ENCODE measurements around the gene ANKFN1.

Gene ANKFN1

DNA sequence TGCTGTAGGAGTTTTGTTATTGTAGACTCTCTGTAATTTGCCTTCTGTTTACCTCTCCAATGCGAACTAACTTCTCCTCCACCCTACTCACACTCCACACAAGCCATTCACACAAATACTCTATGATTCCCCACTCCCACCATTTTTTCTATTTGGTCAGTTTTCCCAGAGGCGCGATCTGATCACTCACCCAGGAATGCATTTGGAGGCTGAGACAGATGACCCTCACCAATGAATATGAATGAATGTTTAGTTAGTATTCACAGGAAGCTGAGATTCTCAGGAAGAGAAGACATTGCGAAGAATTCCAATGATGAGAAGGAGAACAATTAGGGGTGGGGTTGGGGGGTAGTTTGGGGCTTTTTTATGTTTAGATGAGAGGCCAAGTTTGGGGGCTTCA lies 10.5 kb upstream of the ANKFN1 start:
- no peaks in the 10 kb centered on the region for H3K27me3 ChIP-seq (ENCODE audit: control insufficient read depth in 1 of 2, insufficient read depth in 2 of 2, low read length in 2 of 2)
- H3K4me3 ChIP-seq (ENCODE audit: low read depth in 1 of 2, low read length in 2 of 2) = no peak overlapping the region
- no peak overlapping the region for H3K9ac ChIP-seq (ENCODE audit: low read depth in 1 of 2, low read length in 2 of 2)
- no peak overlapping the region for H3K27ac ChIP-seq (ENCODE audit: low read depth, low read length)
- H3K9me3 ChIP-seq (ENCODE audit: control insufficient read depth in 1 of 2, low read length in 2 of 2) = no peaks in the 10 kb centered on the region
- H3K4me1 ChIP-seq (ENCODE audit: control insufficient read depth in 1 of 2, insufficient read depth in 2 of 2, low read length in 2 of 2) = peaks cover 16 to 18% of the 10 kb centered on the region in 2 donors
- H3K36me3 ChIP-seq (ENCODE audit: control insufficient read depth in 1 of 2, insufficient read depth in 2 of 2, low read length in 2 of 2) = no peaks in the 10 kb centered on the region

GRCh38 chr17:56144223-56144622 lies 9.1 kb upstream of the ANKFN1 start:
- Histone ChIP-seq H3K9ac (ENCODE audit: low read depth in 1 of 2, low read length in 2 of 2) (no peak overlapping the region), H3K36me3 (ENCODE audit: control insufficient read depth in 1 of 2, insufficient read depth in 2 of 2, low read length in 2 of 2) (no peaks in the 10 kb centered on the region), H3K9me3 (ENCODE audit: control insufficient read depth in 1 of 2, low read length in 2 of 2) (no peaks in the 10 kb centered on the region), H3K27me3 (ENCODE audit: control insufficient read depth in 1 of 2, insufficient read depth in 2 of 2, low read length in 2 of 2) (no peaks in the 10 kb centered on the region), H3K4me1 (ENCODE audit: control insufficient read depth in 1 of 2, insufficient read depth in 2 of 2, low read length in 2 of 2) (peaks cover 16 to 18% of the 10 kb centered on the region in 2 donors), H3K27ac (ENCODE audit: low read depth, low read length) (no peak overlapping the region), H3K4me3 (ENCODE audit: low read depth in 1 of 2, low read length in 2 of 2) (no peak overlapping the region)

DNA sequence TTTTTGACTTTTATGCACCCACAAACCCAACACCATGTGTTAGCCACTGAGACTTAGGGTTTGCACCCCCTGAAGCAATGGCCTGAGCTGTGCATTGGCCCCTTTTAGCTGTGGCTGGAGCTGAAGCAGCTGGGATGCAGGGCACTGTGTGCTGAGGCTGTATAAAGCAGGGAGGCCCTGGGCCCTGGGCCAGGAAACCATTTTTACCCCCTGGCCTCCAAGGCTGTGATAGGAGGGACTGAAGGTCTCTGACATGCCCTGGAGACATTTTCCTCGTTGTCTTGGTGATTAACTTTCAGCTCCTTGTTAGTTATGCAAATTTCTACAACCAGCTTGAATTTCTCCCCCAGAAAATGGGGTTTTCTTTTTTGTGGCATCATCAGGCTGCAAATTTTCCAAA lies 6.7 kb upstream of the ANKFN1 start:
- no peak overlapping the region for H3K4me3 ChIP-seq (ENCODE audit: low read depth in 1 of 2, low read length in 2 of 2)
- H3K36me3 ChIP-seq (ENCODE audit: control insufficient read depth in 1 of 2, insufficient read depth in 2 of 2, low read length in 2 of 2) = no peaks in the 10 kb centered on the region
- H3K9me3 ChIP-seq (ENCODE audit: control insufficient read depth in 1 of 2, low read length in 2 of 2) = no peaks in the 10 kb centered on the region
- H3K9ac ChIP-seq (ENCODE audit: low read depth in 1 of 2, low read length in 2 of 2) = no peak overlapping the region
- no peaks in the 10 kb centered on the region for H3K27me3 ChIP-seq (ENCODE audit: control insufficient read depth in 1 of 2, insufficient read depth in 2 of 2, low read length in 2 of 2)
- no peak overlapping the region for H3K27ac ChIP-seq (ENCODE audit: low read depth, low read length)
- peaks cover 16 to 18% of the 10 kb centered on the region in 2 donors for H3K4me1 ChIP-seq (ENCODE audit: control insufficient read depth in 1 of 2, insufficient read depth in 2 of 2, low read length in 2 of 2)

GRCh38 chr17:56148333-56148732 lies 4.9 kb upstream of the ANKFN1 start:
- no peaks in the 10 kb centered on the region for H3K27me3 ChIP-seq (ENCODE audit: control insufficient read depth in 1 of 2, insufficient read depth in 2 of 2, low read length in 2 of 2)
- no peak overlapping the region for H3K27ac ChIP-seq (ENCODE audit: low read depth, low read length)
- H3K9me3 ChIP-seq (ENCODE audit: control insufficient read depth in 1 of 2, low read length in 2 of 2) = no peaks in the 10 kb centered on the region
- H3K4me1 ChIP-seq (ENCODE audit: control insufficient read depth in 1 of 2, insufficient read depth in 2 of 2, low read length in 2 of 2) = peaks cover 16 to 18% of the 10 kb centered on the region in 2 donors
- H3K9ac ChIP-seq (ENCODE audit: low read depth in 1 of 2, low read length in 2 of 2) = no peak overlapping the region
- H3K4me3 ChIP-seq (ENCODE audit: low read depth in 1 of 2, low read length in 2 of 2) = no peak overlapping the region
- H3K36me3 ChIP-seq (ENCODE audit: control insufficient read depth in 1 of 2, insufficient read depth in 2 of 2, low read length in 2 of 2) = no peaks in the 10 kb centered on the region

- Histone ChIP-seq H3K9me3 (ENCODE audit: control insufficient read depth in 1 of 2, low read length in 2 of 2) (no peaks in the 10 kb centered on the region), H3K27ac (ENCODE audit: low read depth, low read length) (no peak overlapping the region), H3K4me1 (ENCODE audit: control insufficient read depth in 1 of 2, insufficient read depth in 2 of 2, low read length in 2 of 2) (peaks cover 8 to 14% of the 10 kb centered on the region in 2 donors), H3K36me3 (ENCODE audit: control insufficient read depth in 1 of 2, insufficient read depth in 2 of 2, low read length in 2 of 2) (no peaks in the 10 kb centered on the region), H3K4me3 (ENCODE audit: low read depth in 1 of 2, low read length in 2 of 2) (no peak overlapping the region), H3K9ac (ENCODE audit: low read depth in 1 of 2, low read length in 2 of 2) (no peak overlapping the region), H3K27me3 (ENCODE audit: control insufficient read depth in 1 of 2, insufficient read depth in 2 of 2, low read length in 2 of 2) (no peaks in the 10 kb centered on the region)
These were observed 3.8 kb upstream of the ANKFN1 start for GRCh38 chr17:56149266-56150036.

DNA sequence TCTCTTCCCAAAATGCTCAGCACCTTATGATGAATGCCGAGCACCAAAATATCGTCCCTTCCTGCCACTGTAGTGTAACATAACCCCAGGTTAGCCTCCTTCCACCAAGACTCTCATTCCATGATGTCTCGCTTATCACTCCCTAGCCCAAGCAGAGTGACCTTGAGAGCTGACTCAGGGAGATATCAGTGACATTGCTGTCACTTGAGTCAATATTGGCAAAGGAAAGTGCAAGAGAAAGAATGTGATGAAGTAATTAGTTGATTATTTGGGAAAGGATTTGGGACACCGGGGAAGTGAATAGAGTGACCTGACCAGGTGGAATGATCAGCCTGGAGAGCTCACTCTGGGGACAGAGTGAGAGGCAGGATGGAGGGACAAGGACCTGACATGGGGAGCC lies 2.6 kb upstream of the ANKFN1 start:
- peaks cover 0 to 3% of the 10 kb centered on the region in 2 donors for H3K4me1 ChIP-seq (ENCODE audit: control insufficient read depth in 1 of 2, insufficient read depth in 2 of 2, low read length in 2 of 2)
- no peak overlapping the region for H3K27ac ChIP-seq (ENCODE audit: low read depth, low read length)
- no peaks in the 10 kb centered on the region for H3K27me3 ChIP-seq (ENCODE audit: control insufficient read depth in 1 of 2, insufficient read depth in 2 of 2, low read length in 2 of 2)
- H3K36me3 ChIP-seq (ENCODE audit: control insufficient read depth in 1 of 2, insufficient read depth in 2 of 2, low read length in 2 of 2) = no peaks in the 10 kb centered on the region
- no peak overlapping the region for H3K9ac ChIP-seq (ENCODE audit: low read depth in 1 of 2, low read length in 2 of 2)
- H3K9me3 ChIP-seq (ENCODE audit: control insufficient read depth in 1 of 2, low read length in 2 of 2) = no peaks in the 10 kb centered on the region
- H3K4me3 ChIP-seq (ENCODE audit: low read depth in 1 of 2, low read length in 2 of 2) = no peak overlapping the region

DNA sequence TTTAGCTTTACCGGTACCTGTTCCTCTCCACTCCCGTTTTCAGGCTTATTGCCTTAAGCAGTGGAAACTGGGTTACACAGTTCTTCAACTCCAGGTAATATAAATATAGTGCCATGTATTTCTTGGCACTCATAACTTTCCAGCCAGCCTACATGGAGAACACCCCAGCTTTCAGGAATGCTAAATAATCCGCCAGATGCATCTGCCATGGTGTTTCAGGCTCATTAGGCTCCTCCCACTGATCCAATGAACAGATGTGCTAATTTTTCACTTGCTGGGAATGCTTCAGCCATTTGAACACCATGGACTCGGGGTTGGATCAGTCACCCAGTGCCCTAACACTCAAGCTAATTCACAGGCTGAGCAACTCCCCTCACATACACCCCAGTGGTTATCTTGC lies 4.6 kb downstream of the ANKFN1 start:
- no peaks in the 10 kb centered on the region for H3K36me3 ChIP-seq (ENCODE audit: control insufficient read depth in 1 of 2, insufficient read depth in 2 of 2, low read length in 2 of 2)
- H3K4me3 ChIP-seq (ENCODE audit: low read depth in 1 of 2, low read length in 2 of 2) = no peak overlapping the region
- no peak overlapping the region for H3K27ac ChIP-seq (ENCODE audit: low read depth, low read length)
- H3K9ac ChIP-seq (ENCODE audit: low read depth in 1 of 2, low read length in 2 of 2) = no peak overlapping the region
- H3K4me1 ChIP-seq (ENCODE audit: control insufficient read depth in 1 of 2, insufficient read depth in 2 of 2, low read length in 2 of 2) = no peaks in the 10 kb centered on the region
- H3K9me3 ChIP-seq (ENCODE audit: control insufficient read depth in 1 of 2, low read length in 2 of 2) = no peaks in the 10 kb centered on the region
- H3K27me3 ChIP-seq (ENCODE audit: control insufficient read depth in 1 of 2, insufficient read depth in 2 of 2, low read length in 2 of 2) = no peaks in the 10 kb centered on the region

GRCh38 chr17:56158344-56158743 lies 5.1 kb downstream of the ANKFN1 start:
- Histone ChIP-seq H3K27me3 (ENCODE audit: control insufficient read depth in 1 of 2, insufficient read depth in 2 of 2, low read length in 2 of 2) (no peaks in the 10 kb centered on the region), H3K9me3 (ENCODE audit: control insufficient read depth in 1 of 2, low read length in 2 of 2) (no peaks in the 10 kb centered on the region), H3K36me3 (ENCODE audit: control insufficient read depth in 1 of 2, insufficient read depth in 2 of 2, low read length in 2 of 2) (no peaks in the 10 kb centered on the region), H3K4me3 (ENCODE audit: low read depth in 1 of 2, low read length in 2 of 2) (no peak overlapping the region), H3K27ac (ENCODE audit: low read depth, low read length) (no peak overlapping the region), H3K4me1 (ENCODE audit: control insufficient read depth in 1 of 2, insufficient read depth in 2 of 2, low read length in 2 of 2) (no peaks in the 10 kb centered on the region), H3K9ac (ENCODE audit: low read depth in 1 of 2, low read length in 2 of 2) (no peak overlapping the region)

DNA sequence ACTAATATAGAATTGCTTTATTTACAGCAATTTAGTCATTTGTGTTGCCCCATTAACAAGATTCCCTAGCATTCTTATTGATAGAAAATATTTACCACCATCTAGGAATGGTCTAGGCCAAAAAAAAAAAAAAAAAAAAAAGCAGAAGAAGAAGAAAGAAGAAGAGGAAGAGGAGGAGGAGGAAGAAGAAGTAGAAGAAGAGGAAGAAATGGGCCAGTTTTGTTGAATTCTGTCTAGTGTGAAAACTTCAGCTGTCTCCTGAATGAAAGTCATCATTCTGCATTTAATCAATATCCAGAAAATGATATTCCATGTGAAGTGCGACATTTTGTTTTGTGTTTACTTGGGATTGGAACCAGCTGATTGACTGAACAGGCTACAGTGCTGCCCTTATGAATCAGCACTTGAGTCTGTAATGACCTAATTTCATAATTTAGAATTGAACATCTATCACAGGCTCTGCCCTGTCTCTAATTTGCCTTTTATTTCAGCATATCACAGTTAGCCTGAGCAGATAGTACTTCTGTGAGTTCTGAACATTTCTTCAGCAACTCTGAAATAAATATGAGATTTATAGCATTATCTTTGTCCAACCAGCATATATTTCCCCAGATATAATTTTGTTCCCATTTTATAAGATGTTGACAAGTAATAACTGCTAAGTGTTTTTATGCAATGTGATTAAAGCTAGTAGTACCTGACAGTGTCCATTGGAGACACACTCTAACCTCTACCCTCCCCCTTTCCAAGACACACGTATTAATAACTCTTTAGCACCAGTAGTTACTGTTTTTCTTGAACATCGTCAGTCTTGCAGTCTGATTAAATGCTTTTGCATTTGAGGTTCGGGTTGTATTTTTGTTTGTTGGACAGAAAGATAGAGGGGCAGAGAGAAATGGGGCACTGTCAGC lies 5.9 kb downstream of the ANKFN1 start:
- no peak overlapping the region for H3K4me3 ChIP-seq (ENCODE audit: low read depth in 1 of 2, low read length in 2 of 2)
- no peaks in the 10 kb centered on the region for H3K4me1 ChIP-seq (ENCODE audit: control insufficient read depth in 1 of 2, insufficient read depth in 2 of 2, low read length in 2 of 2)
- H3K9ac ChIP-seq (ENCODE audit: low read depth in 1 of 2, low read length in 2 of 2) = no peak overlapping the region

DNA sequence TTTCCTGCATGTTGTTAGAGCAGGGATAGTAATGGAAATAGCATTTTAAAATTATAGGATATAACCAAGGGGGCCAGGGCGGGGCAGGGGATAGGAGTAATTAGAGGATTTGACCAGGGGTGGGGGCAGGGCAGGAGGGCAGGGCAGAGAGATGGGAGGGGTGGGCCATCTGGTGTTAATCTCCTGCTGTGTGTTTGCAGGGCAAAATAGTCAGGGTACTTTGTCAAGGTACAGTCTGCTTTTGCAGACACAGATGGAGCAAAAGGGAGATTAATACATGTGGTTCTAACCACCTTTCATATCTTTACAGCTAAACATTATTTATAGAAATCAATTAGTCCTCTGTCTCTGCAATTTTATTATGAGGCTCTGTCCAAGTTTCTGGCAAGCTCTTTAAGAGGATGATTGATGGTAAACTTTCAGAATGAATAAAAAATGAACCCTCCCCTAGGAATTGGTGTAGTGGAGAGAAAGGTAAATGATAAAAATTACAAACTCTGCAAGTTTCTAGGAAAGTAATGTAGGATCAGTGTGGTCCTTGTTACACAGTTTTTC lies 6.6 kb downstream of the ANKFN1 start:
- Histone ChIP-seq H3K27ac (ENCODE audit: low read depth, low read length) (no peak overlapping the region), H3K4me3 (ENCODE audit: low read depth in 1 of 2, low read length in 2 of 2) (no peak overlapping the region), H3K4me1 (ENCODE audit: control insufficient read depth in 1 of 2, insufficient read depth in 2 of 2, low read length in 2 of 2) (no peaks in the 10 kb centered on the region), H3K9ac (ENCODE audit: low read depth in 1 of 2, low read length in 2 of 2) (no peak overlapping the region), H3K36me3 (ENCODE audit: control insufficient read depth in 1 of 2, insufficient read depth in 2 of 2, low read length in 2 of 2) (no peaks in the 10 kb centered on the region), H3K27me3 (ENCODE audit: control insufficient read depth in 1 of 2, insufficient read depth in 2 of 2, low read length in 2 of 2) (no peaks in the 10 kb centered on the region), H3K9me3 (ENCODE audit: control insufficient read depth in 1 of 2, low read length in 2 of 2) (no peaks in the 10 kb centered on the region)

More for the DNA sequence above, 5.9 kb downstream of the ANKFN1 start:
- H3K36me3 ChIP-seq (ENCODE audit: control insufficient read depth in 1 of 2, insufficient read depth in 2 of 2, low read length in 2 of 2) = no peaks in the 10 kb centered on the region
- H3K9me3 ChIP-seq (ENCODE audit: control insufficient read depth in 1 of 2, low read length in 2 of 2) = no peaks in the 10 kb centered on the region
- H3K27me3 ChIP-seq (ENCODE audit: control insufficient read depth in 1 of 2, insufficient read depth in 2 of 2, low read length in 2 of 2) = no peaks in the 10 kb centered on the region
- H3K27ac ChIP-seq (ENCODE audit: low read depth, low read length) = no peak overlapping the region

Data from duodenal mucosa (tissue), 2 donors.